HG02798 (cell line): ENCODE results near the gene GULP1.
A peak's percentile ranks its signal among the peaks of the same experiment; 100 is the strongest.

Source experiments
- ATAC-seq: cut with Tn5 transposase; IDR thresholded peaks from one replicate; pipeline ENCODE4 v1.9.1; 2021; ENCODE audit warnings: mild to moderate bottlenecking; ENCODE audit not compliant: unreplicated experiment, poor library complexity

The GULP1 gene

GRCh38 chr2:188291142-188291616, 495 bp upstream of the GULP1 start:
- ATAC-seq, result no peak

GRCh38 chr2:188292348-188293239, 920 bp downstream of the GULP1 start:
- ATAC-seq, result no peak

DNA sequence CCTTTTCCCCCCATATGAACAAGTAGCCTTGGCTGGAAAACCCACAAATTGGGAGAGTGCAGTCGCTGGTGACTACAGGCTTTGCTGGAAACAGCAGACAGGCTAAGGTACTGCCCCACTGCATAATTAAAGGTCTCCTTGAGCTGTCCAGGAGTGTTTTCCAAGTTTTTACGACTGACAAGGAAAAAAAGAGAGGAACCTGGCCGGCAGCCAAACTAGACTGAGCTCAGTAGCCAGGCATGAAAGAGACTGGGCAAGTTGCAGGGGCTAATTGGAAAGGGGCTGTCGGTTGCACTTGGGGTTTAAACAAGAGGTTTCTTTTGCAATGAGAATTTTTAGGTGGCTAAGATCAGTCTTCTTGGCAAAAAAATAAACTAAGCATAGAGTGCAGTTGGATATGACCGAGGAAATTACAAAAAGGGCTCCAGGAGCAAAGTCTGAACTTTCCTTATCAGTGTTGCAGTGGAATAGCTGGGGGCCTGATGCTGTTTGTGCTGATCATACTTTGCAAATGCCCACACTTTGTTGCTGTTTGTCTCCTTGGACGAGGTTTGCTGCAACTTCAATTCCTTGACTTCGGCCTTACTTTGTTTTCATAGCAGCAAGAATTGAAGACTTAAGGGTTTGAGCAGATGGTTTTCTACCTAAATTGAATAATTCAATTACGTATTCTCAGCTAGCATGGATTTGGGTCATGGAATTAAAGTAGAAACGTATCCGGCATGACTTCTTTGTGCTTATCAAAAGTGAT, 2.1 kb downstream of the GULP1 start:
- no peak for ATAC-seq

DNA sequence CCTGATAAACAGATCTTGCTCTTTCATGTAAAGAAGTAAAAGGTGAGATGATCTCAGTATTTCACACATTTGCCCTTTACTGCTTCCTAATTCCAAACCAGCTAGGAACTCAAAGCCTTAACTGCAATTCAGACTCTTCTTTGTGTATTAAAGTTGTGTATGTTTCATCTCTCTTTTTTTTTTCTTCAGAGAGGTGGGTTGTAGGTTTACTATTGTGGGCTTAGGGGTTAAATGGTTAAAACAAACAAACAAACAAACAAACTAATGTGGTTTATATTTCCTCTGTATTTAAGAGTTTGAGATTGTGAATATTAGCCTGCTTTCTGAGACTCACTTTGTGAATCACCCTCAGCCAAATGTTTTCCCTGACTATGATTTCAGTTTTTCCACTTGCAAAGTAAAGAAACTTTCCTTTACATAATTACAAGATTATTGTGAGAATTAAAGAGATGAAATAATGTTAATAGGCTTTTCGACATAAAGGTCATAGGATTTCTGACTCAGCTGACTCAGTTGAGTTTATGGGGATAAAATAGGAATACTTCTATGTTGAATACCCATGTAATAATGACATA, 2.8 kb downstream of the GULP1 start:
- no peak for ATAC-seq

DNA sequence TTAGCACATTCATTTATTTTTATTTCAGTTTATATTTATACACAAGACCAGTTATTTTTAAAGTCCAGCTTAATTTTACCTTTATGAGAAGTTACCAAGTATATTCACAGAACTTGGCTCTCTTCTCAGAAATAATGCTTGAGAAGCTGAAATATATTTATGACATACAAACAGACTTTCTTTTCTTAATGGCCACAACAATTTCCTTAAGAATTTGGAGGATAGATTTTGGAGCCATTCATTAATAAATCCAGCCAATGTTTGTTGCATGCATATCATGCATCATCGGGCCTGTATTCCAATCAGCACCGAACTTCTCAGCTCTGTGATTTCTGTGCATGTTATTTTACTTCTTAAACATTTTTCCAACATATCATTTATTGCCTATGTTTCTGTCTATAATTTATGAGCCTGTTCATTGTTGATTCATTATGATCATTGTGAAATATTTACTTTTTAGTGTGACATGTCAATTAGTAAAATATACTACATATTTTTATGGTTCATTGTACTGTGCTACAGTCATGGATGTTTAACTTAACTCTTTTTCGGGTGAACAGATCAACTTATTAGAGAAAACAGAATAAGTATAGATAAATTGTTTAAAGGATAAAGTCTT, 3.5 kb downstream of the GULP1 start:
- ATAC-seq, result no peak

DNA sequence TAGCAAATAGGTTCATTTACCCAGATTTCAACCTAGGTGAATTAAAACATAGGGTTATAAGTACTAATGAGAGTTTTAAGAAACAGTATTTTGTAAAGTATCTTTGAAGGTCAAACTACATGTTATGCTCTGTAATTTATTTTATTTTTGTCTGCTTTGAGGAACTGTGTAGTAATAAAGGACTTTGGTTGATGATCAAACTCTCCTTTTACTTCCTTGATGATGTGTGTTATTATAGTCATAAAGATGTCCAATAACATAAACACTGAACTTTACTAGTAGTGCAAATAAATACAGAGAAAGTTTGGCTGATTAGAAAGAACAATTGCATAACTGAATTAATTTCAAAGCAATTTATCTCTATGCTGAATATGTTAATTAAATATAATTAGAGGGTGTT, 6.3 kb downstream of the GULP1 start:
- no peak for ATAC-seq

GRCh38 chr2:188298937-188299371, 7.3 kb downstream of the GULP1 start:
- ATAC-seq, result peak; percentile 35

GRCh38 chr2:188303363-188304031, 11.8 kb downstream of the GULP1 start:
- ATAC-seq, result no peak

DNA sequence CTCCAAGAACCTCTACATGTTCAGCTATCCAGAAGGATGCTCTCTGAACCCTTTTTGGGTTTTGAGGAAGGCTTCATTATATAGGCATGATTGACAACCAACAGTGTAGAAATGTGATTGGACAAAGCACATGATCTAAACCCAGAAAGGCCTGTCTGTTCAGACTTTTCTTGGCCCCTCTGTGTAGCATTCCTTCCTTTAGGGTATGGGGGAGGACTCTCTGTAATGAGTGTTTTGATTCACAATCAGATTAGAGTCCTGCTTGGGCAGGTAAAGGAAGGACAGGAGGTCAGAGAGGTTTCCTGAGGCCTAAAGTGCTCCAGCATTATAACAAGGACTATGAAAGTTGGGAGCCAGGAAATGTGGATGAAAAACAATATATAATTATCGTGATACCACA, 13.6 kb downstream of the GULP1 start:
- ATAC-seq, result no peak

DNA sequence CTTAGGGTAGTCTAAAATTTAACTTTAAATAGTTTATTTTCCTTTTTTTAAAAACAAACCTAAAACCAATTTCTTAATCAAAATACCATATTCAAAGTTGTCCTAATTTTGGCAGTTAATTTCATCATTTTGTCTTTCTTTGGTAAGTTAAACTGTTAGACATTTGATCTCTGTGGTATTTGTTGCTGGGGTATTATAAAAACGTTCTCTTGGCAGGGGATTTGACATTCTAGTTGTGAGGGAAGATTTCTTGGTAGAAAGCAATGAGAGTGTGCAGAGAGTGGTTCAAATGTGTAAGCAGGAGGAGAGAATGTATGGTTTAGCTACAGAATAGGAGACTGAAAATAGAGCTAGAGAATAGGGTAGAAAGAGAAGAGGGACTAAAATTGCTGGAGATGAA, 14.6 kb downstream of the GULP1 start:
- no peak for ATAC-seq

GRCh38 chr2:188307850-188308283, 16.2 kb downstream of the GULP1 start:
- no peak for ATAC-seq

GRCh38 chr2:188308483-188308882, 16.8 kb downstream of the GULP1 start:
- no peak for ATAC-seq

- ATAC-seq, result no peak
Observed at GRCh38 chr2:188309364-188309763, 17.7 kb downstream of the GULP1 start.

DNA sequence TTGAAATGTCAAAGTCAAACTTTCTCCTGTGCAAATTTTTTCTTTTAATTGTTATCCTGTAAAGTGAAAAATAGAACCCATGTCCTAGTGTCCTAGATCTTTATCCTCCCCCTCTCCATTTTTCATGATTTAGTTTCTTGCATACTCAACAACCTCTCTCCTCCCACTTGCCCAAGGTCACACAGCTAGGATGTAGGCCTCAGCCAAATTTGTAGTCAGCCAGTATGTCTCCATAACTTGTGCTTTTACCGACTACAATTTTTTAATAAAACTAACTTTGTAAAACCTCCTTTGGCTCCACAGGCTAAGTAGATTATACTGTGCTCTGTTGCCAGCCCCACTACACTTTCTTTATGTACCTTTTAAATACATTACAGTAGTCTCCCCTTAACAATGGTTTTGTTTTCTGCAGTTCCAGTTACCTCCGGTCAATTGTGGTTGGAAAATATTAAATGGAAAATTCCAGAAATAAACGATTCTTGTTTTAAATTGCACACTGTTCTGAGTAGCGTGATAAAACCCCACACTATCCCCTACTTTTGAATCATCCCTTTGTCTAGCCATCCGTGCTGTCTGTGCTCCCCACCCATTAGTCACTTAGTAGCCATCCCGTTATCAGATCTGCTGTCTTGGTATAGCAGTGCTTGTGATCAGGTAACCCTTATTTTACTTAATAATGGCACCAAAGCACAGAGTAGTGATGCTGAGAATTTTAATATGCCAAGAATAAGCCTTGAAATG, 22.8 kb downstream of the GULP1 start:
- ATAC-seq, result no peak

- no peak for ATAC-seq
Observed at GRCh38 chr2:188315750-188316149, 24.1 kb downstream of the GULP1 start.

GRCh38 chr2:188316342-188316741, 24.7 kb downstream of the GULP1 start:
- no peak for ATAC-seq

GRCh38 chr2:188316791-188317423, 25.2 kb downstream of the GULP1 start:
- ATAC-seq, result no peak

- no peak for ATAC-seq
Observed at GRCh38 chr2:188318161-188318749, 26.6 kb downstream of the GULP1 start.
